OCI-LY3 (cell line): ENCODE results near the gene FAM83G.

Experiments
- CTCF ChIP-seq: fragments of 200-600, 300-600 bp; sonication (generic); IDR thresholded peaks from 2 replicates; pipeline ENCODE4 v1.5.1; 2014; ENCODE audit warnings: antibody characterized with exemption, low read length, low read depth
- EZH2phosphoT487 ChIP-seq: fragments of 200-600 bp; shearing (Covaris generic); IDR thresholded peaks from 2 replicates; pipeline ENCODE4 v1.6.1; 2018; ENCODE audit warnings: antibody characterized with exemption, mixed run types, low read depth

GRCh38 chr17:19016881-19017280, 12.3 kb upstream of the FAM83G start:
- TF ChIP-seq CTCF (no peak), EZH2phosphoT487 (no peak)
